ENCODE measurements around the gene HIF1AN. TPM values are rescaled to one million over a fixed set of nuclear protein-coding genes. Genes with fewer than 3 reads are reported as not detected.
A peak's percentile ranks its signal among the peaks of the same experiment; 100 is the strongest.

Gene HIF1AN
- total RNA-seq = 11.4 TPM

- FAIRE-seq = peak; percentile 70
- peak; percentile 88 to 92 for DNase-seq (ENCODE audit: low spot score in 2 of 2)
These were observed at the start of gene HIF1AN for GRCh38 chr10:100535715-100536353. Gene HIF1AN, plus strand, starts transcription at chr10:100535943. Its CDS starts 16 bp downstream, at chr10:100535959.

GRCh38 chr10:100487529-100487928, 48.2 kb upstream of the HIF1AN start:
- DNase-seq (ENCODE audit: low spot score in 2 of 2) (no peak), FAIRE-seq (no peak)

- DNase-seq (ENCODE audit: low spot score in 2 of 2) (no peak), FAIRE-seq (no peak)
These were observed 46.3 kb upstream of the HIF1AN start for GRCh38 chr10:100489396-100489795.

GRCh38 chr10:100490531-100490930, 45.2 kb upstream of the HIF1AN start:
- DNase-seq (ENCODE audit: low spot score in 2 of 2) (no peak), FAIRE-seq (no peak)

DNA sequence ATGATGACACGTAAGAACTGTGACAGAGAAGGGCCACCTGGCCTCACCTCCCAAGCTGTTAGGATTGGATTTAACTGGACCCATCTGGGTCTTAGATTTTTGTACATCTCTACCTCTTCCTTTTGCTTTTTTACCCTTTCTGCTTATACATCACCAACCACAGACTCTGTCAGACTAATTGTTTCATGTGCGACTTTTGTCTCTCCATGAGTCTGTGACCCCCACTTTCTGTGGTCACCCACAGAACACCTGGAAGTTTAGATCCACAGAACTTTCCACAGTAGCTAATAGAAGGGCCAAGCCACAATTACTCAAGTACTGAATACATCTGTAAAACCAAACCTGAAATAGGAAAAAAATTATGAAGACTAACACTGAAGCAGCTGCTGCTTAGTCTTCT, 39.2 kb upstream of the HIF1AN start:
- FAIRE-seq (no peak), DNase-seq (ENCODE audit: low spot score in 2 of 2) (no peak)

GRCh38 chr10:100498059-100498458, 37.7 kb upstream of the HIF1AN start:
- DNase-seq (ENCODE audit: low spot score in 2 of 2) = no peak
- FAIRE-seq = no peak

DNA sequence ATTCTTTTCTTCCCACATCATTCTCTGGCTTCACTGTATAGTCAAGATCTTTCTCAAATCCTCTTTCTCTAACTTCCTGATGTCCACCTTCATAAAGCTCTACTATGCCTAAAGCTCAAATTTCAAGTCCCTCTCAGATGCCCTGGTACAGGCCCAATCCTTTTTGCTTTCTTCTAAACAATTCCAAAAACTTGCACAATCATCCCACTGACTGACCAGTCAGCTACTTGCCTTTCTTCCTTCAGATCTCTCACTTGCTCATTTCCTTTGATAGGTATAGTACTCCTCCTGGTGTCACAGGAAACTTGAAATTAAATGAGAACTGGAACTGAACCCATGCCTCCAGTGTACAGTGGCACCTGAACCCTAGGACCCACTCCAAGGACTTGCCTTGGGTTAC, 34.3 kb upstream of the HIF1AN start:
- DNase-seq (ENCODE audit: low spot score in 2 of 2) = no peak
- no peak for FAIRE-seq

DNA sequence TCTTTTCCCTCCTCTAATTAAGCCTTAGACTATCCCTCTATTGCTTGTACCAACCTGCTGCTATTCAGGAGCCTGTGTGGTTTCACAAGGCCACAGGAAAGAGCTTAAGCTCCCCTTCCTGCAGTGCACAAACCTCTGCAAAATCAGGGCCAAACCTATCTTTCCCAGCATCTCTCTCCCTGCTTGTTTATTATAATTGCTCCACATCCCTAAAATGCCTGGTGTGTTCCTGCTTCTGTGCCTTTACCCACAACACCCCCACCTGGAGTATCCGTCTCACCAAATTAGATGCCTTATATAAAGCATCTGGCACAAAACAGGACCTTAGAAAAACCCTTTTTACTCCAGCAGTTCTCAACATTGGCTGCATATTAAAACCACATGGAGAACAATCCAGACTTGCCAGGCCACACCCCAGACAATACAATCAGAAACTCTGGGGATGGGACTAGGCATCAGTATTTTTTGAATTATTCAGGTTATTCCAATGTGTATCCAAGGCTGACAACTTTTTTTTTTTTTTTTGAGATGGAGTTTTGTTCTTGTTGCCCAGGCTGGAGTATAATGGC, 32.7 kb upstream of the HIF1AN start:
- DNase-seq (ENCODE audit: low spot score in 2 of 2) (no peak), FAIRE-seq (no peak)

DNA sequence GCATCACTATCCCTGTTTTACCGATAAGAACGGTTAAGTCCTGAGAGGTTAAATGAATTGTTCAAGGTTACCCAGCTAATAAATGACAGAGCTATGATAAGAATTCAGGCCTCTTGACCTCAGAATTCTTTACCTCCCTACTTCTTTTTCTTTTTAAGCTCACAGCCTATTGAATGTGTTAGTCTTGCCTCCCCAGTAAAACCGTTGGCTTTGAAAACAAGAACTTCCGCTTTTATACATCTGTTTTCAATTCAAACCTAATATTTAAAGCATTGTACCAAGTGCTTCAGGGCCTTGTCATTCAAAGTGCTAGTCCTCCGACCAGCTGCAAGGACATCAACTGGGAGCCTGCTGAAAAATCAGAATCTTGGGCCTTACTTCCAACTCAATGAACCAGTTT, 31.6 kb upstream of the HIF1AN start:
- DNase-seq (ENCODE audit: low spot score in 2 of 2) (no peak), FAIRE-seq (no peak)

- DNase-seq (ENCODE audit: low spot score in 2 of 2) = no peak
- no peak for FAIRE-seq
These were observed 30.6 kb upstream of the HIF1AN start for GRCh38 chr10:100505164-100505563.

DNA sequence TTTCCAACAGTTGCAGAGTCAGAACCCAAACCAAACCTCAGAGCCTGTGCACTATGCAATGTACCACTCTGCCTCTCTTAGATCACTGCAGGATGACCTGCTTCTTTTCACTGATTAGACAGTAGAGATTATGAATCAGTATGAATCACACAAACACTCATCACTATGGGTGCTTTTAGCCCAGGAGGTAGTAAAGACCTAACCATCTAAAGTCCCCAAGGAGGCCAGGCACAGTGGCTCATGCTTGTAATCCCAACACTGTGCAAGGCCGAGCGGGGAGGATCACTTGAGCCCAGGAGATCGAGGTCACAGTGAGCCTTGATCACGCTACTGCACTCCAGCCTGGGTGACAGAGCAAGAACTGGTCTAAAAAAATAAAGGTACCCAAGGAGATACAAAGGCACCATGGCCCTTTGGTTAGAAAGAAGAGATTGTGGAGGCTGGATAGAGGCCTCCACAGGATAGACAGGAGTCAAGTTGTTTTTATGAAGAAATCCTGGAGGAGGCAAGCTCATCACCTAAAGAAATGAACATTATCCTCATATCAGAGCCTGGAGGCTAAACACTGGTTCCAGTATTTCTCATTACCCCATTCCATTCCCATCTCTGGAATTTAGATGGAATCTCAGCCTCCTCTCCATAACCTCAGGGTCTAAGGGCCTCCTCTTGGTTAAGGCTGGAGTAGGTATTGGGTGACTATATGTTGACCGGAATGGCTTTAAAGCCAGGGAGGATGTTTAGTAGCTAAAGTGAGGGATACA, 29.0 kb upstream of the HIF1AN start:
- no peak for DNase-seq (ENCODE audit: low spot score in 2 of 2)
- FAIRE-seq = no peak

DNA sequence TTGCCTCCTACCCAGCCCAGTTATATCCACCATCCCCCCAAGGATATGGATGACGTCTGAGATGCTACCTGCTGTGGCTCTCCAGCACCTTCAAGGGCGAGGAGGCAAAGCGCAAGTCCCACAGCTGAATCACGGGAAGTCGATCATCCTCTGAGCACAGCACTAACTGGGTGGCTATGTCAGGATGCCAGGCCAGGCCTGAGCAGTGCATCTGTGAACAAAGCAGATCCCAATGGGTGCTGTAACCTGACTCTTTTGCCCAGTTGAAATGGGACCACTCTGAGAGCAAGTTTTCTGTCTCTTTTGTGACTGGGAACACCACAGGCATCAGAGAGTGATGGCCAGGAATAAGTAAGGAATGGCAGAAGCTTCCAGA, 28.4 kb upstream of the HIF1AN start:
- DNase-seq (ENCODE audit: low spot score in 2 of 2) (no peak), FAIRE-seq (no peak)

- FAIRE-seq (no peak), DNase-seq (ENCODE audit: low spot score in 2 of 2) (no peak)
These were observed 27.5 kb upstream of the HIF1AN start for GRCh38 chr10:100508266-100508665.

- FAIRE-seq (no peak), DNase-seq (ENCODE audit: low spot score in 2 of 2) (no peak)
These were observed 27.0 kb upstream of the HIF1AN start for GRCh38 chr10:100508691-100509150.

DNA sequence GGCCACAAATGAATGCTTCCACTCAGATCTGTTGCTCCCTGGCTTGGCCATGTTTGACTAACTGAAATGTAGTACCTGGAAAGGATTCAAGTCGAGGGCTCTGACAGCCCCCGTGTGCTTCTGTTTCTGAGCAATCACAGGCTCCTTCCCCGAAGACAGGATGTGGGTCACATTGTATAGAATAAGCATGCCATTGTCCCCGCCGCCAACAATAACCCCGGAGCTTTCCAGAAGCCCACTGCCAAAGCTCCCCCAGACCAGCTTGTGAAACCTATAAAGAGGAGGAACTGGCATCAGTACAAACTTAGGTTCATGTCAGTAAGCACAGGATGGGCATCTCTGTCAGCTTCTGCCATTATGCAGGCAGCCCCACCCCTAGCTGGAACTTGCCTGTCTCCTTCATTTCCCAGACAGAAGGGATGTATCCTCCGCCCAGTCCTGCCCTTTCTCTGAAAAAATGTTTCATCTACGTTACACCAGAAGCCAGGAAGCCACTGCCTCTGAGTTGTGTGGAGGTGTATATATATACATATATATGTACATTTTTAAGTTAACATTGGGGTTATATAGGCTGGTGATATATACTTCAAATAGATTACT, 26.4 kb upstream of the HIF1AN start:
- DNase-seq (ENCODE audit: low spot score in 2 of 2) (no peak), FAIRE-seq (no peak)

DNA sequence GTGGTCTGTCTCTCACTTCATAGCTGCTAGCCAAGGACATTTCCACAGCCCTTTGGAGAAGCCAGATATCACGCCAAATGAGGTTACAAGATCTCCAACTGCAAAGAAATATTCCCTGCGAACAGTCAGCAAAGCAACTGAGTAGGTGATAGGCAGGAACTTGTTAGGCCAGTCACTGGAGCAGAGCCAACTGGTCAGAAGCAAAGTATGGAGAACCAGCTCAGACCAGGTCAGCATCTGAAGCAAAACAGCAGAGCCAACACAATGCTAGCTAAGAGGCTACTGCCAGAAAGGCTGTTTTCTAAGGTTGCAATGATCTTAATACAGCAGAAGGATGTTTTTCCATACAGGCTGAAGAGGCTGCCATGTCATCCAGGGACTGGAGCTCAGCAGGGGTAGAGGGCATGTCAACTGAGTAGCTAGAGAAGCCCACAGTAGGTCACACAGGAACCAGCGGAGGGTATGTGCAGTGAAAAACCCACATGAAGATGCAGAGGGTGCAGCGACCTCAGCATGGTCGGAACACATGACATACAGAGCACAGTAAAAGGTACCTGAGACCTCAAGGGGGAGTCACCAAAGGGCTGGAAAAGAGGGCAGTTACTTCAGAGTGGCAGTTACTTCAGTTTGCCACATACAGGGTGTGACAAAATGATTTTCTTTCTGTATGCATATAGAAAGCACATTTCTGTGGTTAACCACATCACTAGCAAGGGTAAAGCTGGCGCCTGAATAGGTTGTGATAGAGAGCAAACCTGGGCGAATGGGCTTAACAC, 25.0 kb upstream of the HIF1AN start:
- DNase-seq (ENCODE audit: low spot score in 2 of 2) (no peak), FAIRE-seq (no peak)

DNA sequence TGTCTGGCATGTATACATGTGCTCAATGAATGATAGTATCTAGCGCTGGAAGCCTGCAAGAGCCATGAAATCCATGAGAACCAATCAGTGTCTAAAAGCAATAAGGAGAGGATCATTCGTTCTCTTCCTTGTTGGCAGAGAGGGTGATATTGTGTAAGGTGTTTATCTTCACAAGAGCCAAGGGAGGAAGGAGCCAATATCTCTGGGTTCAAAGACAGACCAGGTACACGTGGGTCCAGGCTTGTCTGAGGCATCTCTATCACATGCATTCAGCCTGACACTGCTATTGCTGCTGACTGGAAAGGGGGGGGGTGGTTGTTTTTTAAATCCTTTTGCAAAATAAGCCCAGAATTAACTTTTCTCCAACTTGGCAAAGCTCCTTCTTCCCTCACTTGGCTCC, 20.1 kb upstream of the HIF1AN start:
- DNase-seq (ENCODE audit: low spot score in 2 of 2) (no peak), FAIRE-seq (no peak)

GRCh38 chr10:100516847-100517246, 18.9 kb upstream of the HIF1AN start:
- DNase-seq (ENCODE audit: low spot score in 2 of 2) (no peak), FAIRE-seq (no peak)

DNA sequence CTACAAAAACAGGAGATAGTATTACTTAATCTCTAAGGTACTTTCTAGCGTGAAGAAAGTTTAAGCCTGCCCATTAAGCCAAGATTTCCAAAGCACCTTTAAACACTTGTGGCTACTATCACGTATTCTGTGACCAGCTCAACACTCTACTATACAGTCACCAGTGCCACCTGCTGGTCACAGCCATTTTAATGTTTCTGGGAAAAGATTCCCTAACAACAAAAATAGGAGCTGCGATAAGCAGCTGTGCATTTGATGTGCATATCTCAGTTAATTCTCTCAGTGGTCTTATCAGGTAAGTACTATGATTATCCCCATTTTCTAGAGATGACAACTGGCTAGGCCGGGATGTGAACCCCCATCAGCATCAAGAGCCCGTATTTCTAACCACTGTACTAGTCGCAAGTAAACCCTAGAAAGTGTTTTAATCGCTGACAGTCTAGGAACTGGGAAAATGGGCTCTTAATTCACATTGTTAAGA, 16.9 kb upstream of the HIF1AN start:
- FAIRE-seq = peak; percentile 10
- peak; percentile 66 to 68 for DNase-seq (ENCODE audit: low spot score in 2 of 2)

- FAIRE-seq (no peak), DNase-seq (ENCODE audit: low spot score in 2 of 2) (peak; percentile 56 to 69)
These were observed 16.3 kb upstream of the HIF1AN start, which contains the start of gene SEC31B for GRCh38 chr10:100519311-100520051. Gene SEC31B, minus strand, starts transcription at chr10:100519861. Its CDS starts 2,909 bp downstream, at chr10:100516952.

Data from frontal cortex (tissue), 4 donors.